GM12892 (cell line): ENCODE data around the gene GPR146.

Experiments
- DNase-seq: peaks from one replicate; pipeline ENCODE4 v3.0.0; 2011; ENCODE audit not compliant: insufficient read length
- FAIRE-seq: peaks from 2 replicates; lab custom pipeline; 2011; peaks lifted over from hg19 to GRCh38; lab: Jason Lieb, UNC
- POLR2A ChIP-seq: IDR thresholded peaks from 2 replicates; pipeline ENCODE4 v1.6.1; 2011; ENCODE audit warnings: low read depth, low read length, control low read depth
- POLR2AphosphoS5 ChIP-seq: IDR thresholded peaks from 2 replicates; pipeline ENCODE4 v1.6.1; 2011; ENCODE audit warnings: low read depth, low read length, control low read depth
- TAF1 ChIP-seq: IDR thresholded peaks from 2 replicates; pipeline ENCODE4 v1.6.1; 2011; ENCODE audit warnings: low read depth, mild to moderate bottlenecking, control low read depth, low read length, borderline replicate concordance

Gene GPR146

DNA sequence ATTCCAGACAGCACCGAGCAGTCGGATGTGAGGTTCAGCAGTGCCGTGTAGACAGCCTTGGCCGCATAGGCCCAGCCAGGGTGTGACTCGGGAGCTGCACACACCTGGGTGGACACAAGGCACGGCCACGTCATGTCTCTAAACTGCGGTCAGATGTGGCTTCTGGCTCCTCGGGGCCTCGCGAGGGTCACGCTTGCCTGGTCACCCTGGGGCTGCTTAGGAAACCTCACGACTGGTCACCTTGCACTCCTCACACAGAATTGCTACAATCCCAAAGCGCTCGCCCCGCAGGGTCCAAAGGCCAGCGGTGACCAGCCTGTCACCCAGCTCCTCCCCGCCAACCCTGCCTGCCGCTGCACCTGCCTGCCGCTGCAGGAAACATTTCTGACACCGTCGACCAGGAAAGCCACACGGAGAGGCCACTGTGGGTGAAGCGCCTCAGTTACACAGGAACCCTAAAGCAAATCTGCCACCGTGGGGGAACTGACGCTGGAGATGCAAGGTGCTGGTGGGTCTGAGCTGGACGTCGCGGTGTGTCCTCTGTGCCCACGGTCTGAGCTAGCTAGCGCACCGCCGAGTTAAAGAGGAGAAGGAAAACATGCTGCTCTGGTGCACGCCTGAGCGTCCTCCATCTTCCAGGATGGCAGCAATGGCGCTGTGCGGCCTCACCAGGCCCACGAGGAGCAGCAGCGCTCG, 48.6 kb downstream of the GPR146 start:
- no peak for DNase-seq
- no peak for TF ChIP-seq POLR2AphosphoS5
- TF ChIP-seq TAF1, result no peak
- TF ChIP-seq POLR2A, result no peak
- FAIRE-seq, result no peak

- FAIRE-seq (no peak), DNase-seq (no peak)
- TF ChIP-seq TAF1, result no peak
- no peak for TF ChIP-seq POLR2A
- TF ChIP-seq POLR2AphosphoS5, result no peak
Measured at GRCh38 chr7:1093502-1093843, 49.1 kb downstream of the GPR146 start.

DNA sequence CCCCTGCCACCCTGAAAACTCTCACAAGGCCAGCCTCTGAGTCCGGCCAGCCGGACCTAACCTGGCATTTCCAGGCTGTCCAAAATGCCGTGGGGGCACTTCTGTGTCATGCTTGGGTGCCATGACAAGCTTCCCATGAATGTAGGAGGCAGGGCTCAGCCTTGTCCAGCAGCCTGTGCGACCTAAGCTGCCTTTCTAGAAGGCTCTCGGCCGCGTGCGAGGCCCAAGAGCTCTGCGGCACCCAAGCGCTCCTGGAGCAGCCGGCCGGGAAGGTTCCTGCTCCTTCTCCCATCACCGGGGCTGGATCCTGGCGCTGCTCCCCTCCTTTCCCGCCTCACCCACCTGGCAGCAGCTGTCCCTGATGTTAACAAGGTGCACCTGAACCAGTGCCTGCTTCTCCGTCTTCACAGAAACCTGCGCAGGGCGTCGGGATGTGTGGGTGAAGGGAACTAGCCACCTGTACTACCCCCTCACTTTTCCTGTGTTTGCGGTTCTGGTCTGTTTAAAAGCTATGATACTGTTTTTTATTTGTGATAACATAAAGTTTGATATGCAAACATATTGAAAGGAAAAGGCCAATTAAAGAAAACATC, 49.7 kb downstream of the GPR146 start:
- DNase-seq (no peak), FAIRE-seq (no peak)
- TF ChIP-seq POLR2AphosphoS5 (no peak), POLR2A (no peak), TAF1 (no peak)

DNA sequence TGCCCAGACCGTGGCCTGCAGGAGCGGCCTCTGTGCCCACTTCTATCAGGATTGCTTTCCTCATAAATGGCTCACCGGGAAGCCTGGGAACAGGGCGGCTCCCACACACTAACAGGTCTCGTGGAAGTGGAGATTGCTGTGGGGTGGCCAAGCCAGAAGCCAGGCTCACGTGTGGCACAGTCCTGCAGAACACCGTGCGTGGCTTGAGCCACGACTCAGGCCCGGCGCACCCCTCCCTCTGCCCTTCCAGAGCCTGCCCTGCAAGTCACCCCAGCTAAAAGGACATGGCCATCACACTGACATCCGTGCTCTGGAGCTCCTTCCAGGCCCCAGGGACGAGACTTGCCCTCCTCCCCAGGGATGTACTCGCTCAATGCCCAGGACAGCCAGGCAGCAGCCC, 50.5 kb downstream of the GPR146 start:
- TF ChIP-seq POLR2A, result no peak
- no peak for TF ChIP-seq TAF1
- TF ChIP-seq POLR2AphosphoS5, result no peak
- FAIRE-seq (no peak), DNase-seq (no peak)

DNA sequence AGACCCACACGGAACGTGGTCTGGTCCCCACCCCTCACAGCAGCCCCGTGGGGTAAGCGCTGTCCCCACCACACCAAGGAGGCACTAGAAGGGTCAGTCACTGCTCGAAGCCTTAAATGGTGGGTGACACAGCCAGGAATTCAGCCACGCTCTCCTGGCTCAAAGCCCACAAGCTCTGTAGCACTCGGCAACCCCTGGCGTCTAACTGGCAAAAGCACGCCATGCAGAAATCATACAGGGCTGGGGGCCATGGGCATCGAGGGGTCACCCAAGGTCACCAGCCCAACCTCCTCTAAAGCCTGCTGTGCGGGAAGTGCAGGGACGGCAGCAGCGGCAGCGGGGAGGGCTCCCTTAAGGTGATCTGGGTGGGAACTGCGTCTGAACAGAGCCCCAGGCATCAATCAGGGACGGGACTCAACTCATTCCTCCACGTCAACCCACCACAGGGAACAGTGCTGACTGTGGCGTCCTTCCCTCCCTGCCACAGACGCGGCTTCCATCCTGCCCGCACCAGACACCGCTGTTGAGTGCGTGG, 51.3 kb downstream of the GPR146 start:
- FAIRE-seq (no peak), DNase-seq (no peak)
- no peak for TF ChIP-seq POLR2A
- TF ChIP-seq POLR2AphosphoS5, result no peak
- no peak for TF ChIP-seq TAF1

- no peak for DNase-seq
- no peak for TF ChIP-seq POLR2AphosphoS5
- TF ChIP-seq TAF1, result no peak
- TF ChIP-seq POLR2A, result no peak
- FAIRE-seq, result no peak
Measured at GRCh38 chr7:1096156-1097119, 52.1 kb downstream of the GPR146 start.

DNA sequence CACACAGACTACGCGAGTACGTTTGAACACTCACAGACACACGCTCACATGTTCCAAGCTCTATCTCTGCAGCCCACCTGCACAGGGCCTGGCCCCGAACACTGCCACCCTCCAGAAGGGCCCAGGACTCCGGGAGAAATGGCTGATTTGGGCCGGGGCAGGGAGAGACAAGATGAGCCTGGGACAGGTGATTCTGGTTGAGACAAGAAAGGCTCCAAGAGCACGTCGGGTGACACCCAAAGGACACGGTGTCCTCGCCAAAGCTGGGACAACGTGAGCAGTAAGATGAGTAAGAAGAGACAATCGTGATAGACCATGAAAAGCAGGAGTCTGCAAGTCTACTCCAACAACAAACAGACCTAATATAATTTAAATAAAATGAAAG, 52.8 kb downstream of the GPR146 start:
- FAIRE-seq (no peak), DNase-seq (no peak)
- no peak for TF ChIP-seq POLR2A
- no peak for TF ChIP-seq POLR2AphosphoS5
- no peak for TF ChIP-seq TAF1

- FAIRE-seq (peak; percentile 73), DNase-seq (no peak)
- no peak for TF ChIP-seq TAF1
- TF ChIP-seq POLR2AphosphoS5, result no peak
- no peak for TF ChIP-seq POLR2A
Measured at GRCh38 chr7:1098243-1099153, 54.2 kb downstream of the GPR146 start.

GRCh38 chr7:1099154-1099542, 54.8 kb downstream of the GPR146 start:
- DNase-seq (no peak), FAIRE-seq (no peak)
- TF ChIP-seq TAF1 (no peak), POLR2A (no peak), POLR2AphosphoS5 (no peak)

DNA sequence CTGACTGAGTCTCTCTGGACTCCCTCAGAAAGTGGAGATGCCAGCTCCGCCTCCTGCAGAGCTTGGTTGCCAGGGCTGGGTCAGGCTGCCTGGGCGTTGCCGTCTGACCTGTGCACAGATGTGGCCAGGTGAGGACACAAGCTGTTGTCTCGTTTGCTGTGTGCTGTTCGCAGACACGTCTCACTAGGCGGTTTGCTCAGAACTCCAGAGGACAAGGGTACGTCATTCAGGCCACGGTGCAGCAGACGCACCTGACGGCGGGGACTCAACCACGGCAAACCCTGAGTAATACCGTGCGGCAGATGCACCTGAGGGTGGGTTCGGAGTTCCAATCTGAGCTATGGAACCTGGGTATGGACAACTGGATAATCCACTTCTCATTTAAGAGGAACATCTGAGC, 55.3 kb downstream of the GPR146 start:
- FAIRE-seq (no peak), DNase-seq (no peak)
- TF ChIP-seq POLR2A, result no peak
- no peak for TF ChIP-seq POLR2AphosphoS5
- no peak for TF ChIP-seq TAF1
